ENCODE data around the gene SERPINF2.

Gene SERPINF2

GRCh38 chr17:1792495-1793446, 50.1 kb downstream of the SERPINF2 start (continued):
- 0 out of 2 replicates have a peak, but pooled peaks have one; percentile 17 for TF ChIP-seq PRDM6 (tag by site-specific recombination; IDR thresholded peaks at IDR 0.05)
- peak; percentile 39; the same call in 1 of the 2 replicates for TF ChIP-seq PRDM1 (tag by site-specific recombination; IDR thresholded peaks at IDR 0.05)
- no peak for TF ChIP-seq BCL11B (tag by site-specific recombination; IDR thresholded peaks at IDR 0.05; ENCODE audit: low read depth)

GRCh38 chr17:1793447-1793806, 50.8 kb downstream of the SERPINF2 start:
- H3K27ac ChIP-seq (ENCODE audit: extremely low read depth, low read depth, low read length): peak overlapping the region; percentile 0; the same call in 1 of the 2 replicates
- TF ChIP-seq ZNF600 (tag by site-specific recombination; IDR thresholded peaks at IDR 0.05) (0 out of 2 replicates have a peak, but pooled peaks have one; percentile 19), ZNF394 (tag by site-specific recombination; IDR thresholded peaks at IDR 0.05; ENCODE audit: borderline replicate concordance) (peak; percentile 53; the same call in 1 of the 2 replicates), ZNF350 (tag by site-specific recombination; IDR thresholded peaks at IDR 0.05) (no peak), ZBTB17 (tag by site-specific recombination; IDR thresholded peaks at IDR 0.05) (peak; percentile 67), SP7 (tag by site-specific recombination; IDR thresholded peaks at IDR 0.05) (peak; percentile 22; the same call in 1 of the 2 replicates), ZNF211 (tag by site-specific recombination; IDR thresholded peaks at IDR 0.05; ENCODE audit: low read depth) (no peak), PRDM1 (tag by site-specific recombination; IDR thresholded peaks at IDR 0.05) (peak; percentile 73)
- H3K36me3 ChIP-seq (ENCODE audit: control insufficient read depth in 2 of 2, insufficient read depth in 1 of 2, low read length in 2 of 2): peaks cover 8 to 15% of the 10 kb centered on the region in 2 experiments; a peak in 2 of 3 replicates
- CTCF ChIA-PET: interaction anchor here (0.6 to 3.0 kb wide), 3 partner anchors 9 to 79 kb away, joined by 4 to 22 read pairs (median 4); no protein-coding TSS in a partner anchor
- H3K4me3 ChIP-seq (ENCODE audit: low read depth, low read length): no peak overlapping the region
- no peaks in the 10 kb centered on the region for H3K9me3 ChIP-seq (ENCODE audit: control insufficient read depth, insufficient read depth, low read depth, low read length)
- POLR2A ChIA-PET: interaction anchor here (1.3 kb wide), 1 partner anchor 79 kb away, joined by 3 read pairs; no protein-coding TSS in a partner anchor
- H3K4me1 ChIP-seq (ENCODE audit: control insufficient read depth, insufficient read depth, low read length): no peaks in the 10 kb centered on the region

GRCh38 chr17:1796800-1797199, 54.1 kb downstream of the SERPINF2 start:
- CTCF ChIA-PET: interaction anchor here (0.6 to 1.1 kb wide), 4 partner anchors 12 to 166 kb away, joined by 4 to 6 read pairs (median 4); no protein-coding TSS in a partner anchor
- Histone ChIP-seq H3K9me3 (ENCODE audit: control insufficient read depth, insufficient read depth, low read depth, low read length) (no peaks in the 10 kb centered on the region), H3K4me1 (ENCODE audit: control insufficient read depth, insufficient read depth, low read length) (no peaks in the 10 kb centered on the region), H3K36me3 (ENCODE audit: control insufficient read depth in 2 of 2, insufficient read depth in 1 of 2, low read length in 2 of 2) (peaks cover 19 to 38% of the 10 kb centered on the region in 2 experiments), H3K27ac (ENCODE audit: extremely low read depth, low read depth, low read length) (no peak overlapping the region), H3K4me3 (ENCODE audit: low read depth, low read length) (no peak overlapping the region)
- TF ChIP-seq HOXC10 (CRISPR knock-in tag; IDR thresholded peaks at IDR 0.05) (no peak), ZNF626 (tag by site-specific recombination; IDR thresholded peaks at IDR 0.05) (no peak), ZNF280C (tag by site-specific recombination; IDR thresholded peaks at IDR 0.05) (no peak), ZNF670 (tag by site-specific recombination; IDR thresholded peaks at IDR 0.05; ENCODE audit: low read depth) (no peak), OVOL3 (tag by site-specific recombination; IDR thresholded peaks at IDR 0.05) (no peak), ZSCAN4 (tag by site-specific recombination; IDR thresholded peaks at IDR 0.05) (no peak), ZNF138 (tag by site-specific recombination; IDR thresholded peaks at IDR 0.05; ENCODE audit: borderline replicate concordance) (no peak), ZFP3 (tag by site-specific recombination; IDR thresholded peaks at IDR 0.05; ENCODE audit: low read depth) (no peak), WT1 (tag by site-specific recombination; IDR thresholded peaks at IDR 0.05) (no peak), ZNF112 (tag by site-specific recombination; IDR thresholded peaks at IDR 0.05) (no peak), ZNF248 (tag by site-specific recombination; IDR thresholded peaks at IDR 0.05) (no peak), ZNF23 (tag by site-specific recombination; IDR thresholded peaks at IDR 0.05; ENCODE audit: borderline replicate concordance) (no peak), BCL11A (tag by site-specific recombination; IDR thresholded peaks at IDR 0.05; ENCODE audit: low read depth) (no peak), ZBTB48 (tag by site-specific recombination; IDR thresholded peaks at IDR 0.05) (no peak)
- POLR2A ChIA-PET: interaction anchor here (0.7 to 1.1 kb wide), 3 partner anchors 13 to 35 kb away, joined by 3 read pairs; partner anchors contain the start of gene SERPINF1
